Liver (tissue), 3 donors: ENCODE data around the gene SBF2.

Experiments used
- CTCF ChIP-seq: fragments of 150-350 bp; IDR thresholded peaks from 2 replicates; pipeline ENCODE4 v1.5.1; 2017; ENCODE audit warnings: improper control_type of control experiment, low read depth, low read length; ENCODE audit not compliant: missing input control
- MAX ChIP-seq: IDR thresholded peaks from 2 replicates; pipeline ENCODE4 v1.6.1; 2016; ENCODE audit warnings: antibody characterized with exemption
- RAD21 ChIP-seq, 2 donors: IDR thresholded peaks; 2 replicates each; pipeline ENCODE4 v1.6.1; 2016; ENCODE audit warnings: antibody characterized with exemption in 2 of 2, mild to moderate bottlenecking in 2 of 2
- SP1 ChIP-seq: IDR thresholded peaks from 2 replicates; pipeline ENCODE4 v1.6.1; 2018; ENCODE audit warnings: antibody characterized with exemption, mild to moderate bottlenecking
- YY1 ChIP-seq: IDR thresholded peaks from 2 replicates; pipeline ENCODE4 v1.6.1; 2016; ENCODE audit warnings: antibody characterized with exemption, mild to moderate bottlenecking
- donor health status: healthy.
- donor health status: healthy.

GRCh38 chr11:10162222-10162621 is 131.8 kb downstream of the SBF2 start:
- TF ChIP-seq SP1 = no peak
- no peak for TF ChIP-seq CTCF
- TF ChIP-seq MAX = no peak
- no peak for TF ChIP-seq RAD21 (IDR thresholded peaks at IDR 0.05)
- TF ChIP-seq YY1 = no peak
